HCT116 (cell line): ENCODE measurements around the gene FBXO21. TPM values are rescaled to one million over a fixed set of nuclear protein-coding genes. Genes with fewer than 3 reads are reported as not detected.

Experiments
- ATAC-seq: fragments of 200-7000 bp; cut with Tn5 transposase; 2 replicates; pipeline ENCODE4 v1.9.1; 2020; ENCODE audit warnings: mild to moderate bottlenecking, moderate library complexity
- BruUV-seq: library from RNA; stranded (reverse); fragments of 400-500 nt; replicated peaks from 2 replicates; lab custom pipeline; 2021; lab: Mats Ljungman, UMichigan
- CTCF ChIA-PET: fragments of 300-600 bp; sonication (Branson Sonifier 250); formaldehyde crosslinking; loops from one replicate; lab custom pipeline; 2021; ENCODE audit warnings: antibody characterized with exemption; lab: Charles Lee
- POLR2A ChIA-PET: fragments of 300-600, 350-600 bp; sonication (Branson Sonifier 250); formaldehyde crosslinking; loops from one replicate; lab custom pipeline; 2021; ENCODE audit warnings: antibody characterized with exemption; lab: Charles Lee
- RAD21 ChIA-PET, 2 experiments: fragments of 300-600 bp; sonication (Branson Sonifier 250); formaldehyde crosslinking; loops; one replicate each; lab custom pipeline; 2023; ENCODE audit warnings: low total read pairs in 2 of 2; ENCODE audit not compliant: uncharacterized antibody in 2 of 2, unreplicated experiment in 2 of 2, low non-redundant PET in 1 of 2; lab: Charles Lee
- DNase-seq: peaks from one replicate; pipeline ENCODE4 v3.0.0-alpha.2; 2010; ENCODE audit warnings: low read depth, low spot score
- H2AFZ ChIP-seq: fragments of 200-600 bp; shearing (Covaris generic), sonication (generic); 2 replicates; pipeline ENCODE4 v1.6.1; 2017; ENCODE audit warnings: low read depth, mixed run types, mixed read lengths, antibody characterized with exemption, low read length; ENCODE audit not compliant: poor library complexity, severe bottlenecking
- H3K27ac ChIP-seq: 2 replicates; pipeline ENCODE4 v1.5.1; 2012; ENCODE audit warnings: low read depth, low read length
- H3K27me3 ChIP-seq: fragments of 200-600 bp; sonication (generic); 2 replicates; pipeline ENCODE4 v1.6.1; 2016; ENCODE audit warnings: mixed run types, low read length, mixed read lengths; ENCODE audit not compliant: insufficient read depth
- H3K36me3 ChIP-seq, 2 experiments: fragments of 200-500 bp in 1 of 2; fragments of 200-600 bp in 1 of 2; sonication (Bioruptor generic) in 1 of 2; sonication (generic) in 1 of 2; 2 replicates each; pipeline versions ENCODE4 v1.5.1 to v1.6.1; 2014 to 2016; ENCODE audit warnings: low read length in 2 of 2, inconsistent platforms in 1 of 2, mixed read lengths in 1 of 2, mixed run types in 1 of 2; ENCODE audit not compliant: insufficient read depth in 2 of 2, control insufficient read depth in 1 of 2
- H3K4me1 ChIP-seq, 2 experiments: fragments of 200-600 bp in 1 of 2; sonication (generic) in 1 of 2; 2 replicates each; pipeline versions ENCODE4 v1.5.1 to v1.6.1; 2012 to 2017; ENCODE audit warnings: low read length in 2 of 2, inconsistent platforms in 1 of 2, mild to moderate bottlenecking in 1 of 2, mixed read lengths in 1 of 2, mixed run types in 1 of 2, moderate library complexity in 1 of 2; ENCODE audit not compliant: insufficient read depth in 2 of 2, control insufficient read depth in 1 of 2
- H3K4me2 ChIP-seq: fragments of 200-600 bp; sonication (generic); 2 replicates; pipeline ENCODE4 v1.6.1; 2017; ENCODE audit warnings: mixed run types, low read length, mixed read lengths
- H3K4me3 ChIP-seq, 2 experiments: fragments of 200-600 bp in 1 of 2; sonication (generic) in 1 of 2; replicated peaks in 1 of 2; 2 replicates each; pipeline ENCODE4 v1.5.1; 2011 to 2016; ENCODE audit warnings: low read length in 2 of 2, control low read depth in 1 of 2, low read depth in 1 of 2, mild to moderate bottlenecking in 1 of 2, mixed read lengths in 1 of 2, mixed run types in 1 of 2
- H3K79me2 ChIP-seq: fragments of 200-600 bp; sonication (generic); 2 replicates; pipeline ENCODE4 v1.6.1; 2017; ENCODE audit warnings: mild to moderate bottlenecking, mixed run types, low read length, moderate library complexity, mixed read lengths; ENCODE audit not compliant: insufficient read depth
- H3K9ac ChIP-seq: fragments of 200-600 bp; sonication (generic); 2 replicates; pipeline ENCODE4 v1.6.1; 2016; ENCODE audit warnings: low read length, mixed read lengths
- H3K9me2 ChIP-seq: fragments of 200-600 bp; sonication (generic), shearing (Covaris generic); 2 replicates; pipeline ENCODE4 v1.6.1; 2017; ENCODE audit warnings: mixed run types, mild to moderate bottlenecking, moderate library complexity; ENCODE audit not compliant: insufficient read depth
- H3K9me3 ChIP-seq, 2 experiments: fragments of 200-500 bp in 1 of 2; fragments of 200-600 bp in 1 of 2; sonication (Bioruptor generic) in 1 of 2; sonication (generic) in 1 of 2; 2 replicates each; pipeline ENCODE4 v1.6.1; 2014 to 2017; ENCODE audit warnings: low read length in 2 of 2, mixed read lengths in 2 of 2, inconsistent platforms in 1 of 2, low read depth in 1 of 2, mild to moderate bottlenecking in 1 of 2, mixed run types in 1 of 2, moderate library complexity in 1 of 2; ENCODE audit not compliant: control insufficient read depth in 1 of 2, insufficient read depth in 1 of 2
- H4K20me1 ChIP-seq: fragments of 200-600 bp; sonication (generic), shearing (Covaris generic); 2 replicates; pipeline ENCODE4 v1.6.1; 2017; ENCODE audit warnings: mixed run types, mild to moderate bottlenecking, moderate library complexity; ENCODE audit not compliant: insufficient read depth
- CBX3 ChIP-seq: IDR thresholded peaks from 2 replicates; pipeline ENCODE4 v1.6.1; 2012; ENCODE audit warnings: low read depth
- ELF1 ChIP-seq: IDR thresholded peaks from 2 replicates; pipeline ENCODE4 v1.6.1; 2012; ENCODE audit warnings: low read depth, borderline replicate concordance
- EZH2 ChIP-seq: fragments of 200-600 bp; sonication (generic); IDR thresholded peaks from 2 replicates; pipeline ENCODE4 v1.6.1; 2017; ENCODE audit warnings: antibody characterized with exemption, mixed run types
- EZH2phosphoT487 ChIP-seq: fragments of 200-600 bp; IDR thresholded peaks from 2 replicates; pipeline ENCODE4 v1.6.1; 2018; ENCODE audit warnings: antibody characterized with exemption, borderline replicate concordance
- JUND ChIP-seq: IDR thresholded peaks from 2 replicates; pipeline ENCODE4 v1.6.1; 2012
- MAX ChIP-seq: IDR thresholded peaks from 2 replicates; pipeline ENCODE4 v1.6.1; 2012
- POLR2AphosphoS5 ChIP-seq: IDR thresholded peaks from 2 replicates; pipeline ENCODE4 v1.6.1; 2011; ENCODE audit warnings: mild to moderate bottlenecking, low read depth, low read length, moderate library complexity
- RAD21 ChIP-seq: IDR thresholded peaks from 2 replicates; pipeline ENCODE4 v1.6.1; 2012; ENCODE audit warnings: low read depth, mild to moderate bottlenecking
- SP1 ChIP-seq: IDR thresholded peaks from 2 replicates; pipeline ENCODE4 v1.6.1; 2012; ENCODE audit warnings: low read depth
- SRF ChIP-seq: IDR thresholded peaks from 2 replicates; pipeline ENCODE4 v1.6.1; 2012; ENCODE audit warnings: low read depth
- ZFX ChIP-seq: fragments of 450-650 bp; IDR thresholded peaks from 2 replicates; pipeline ENCODE4 v1.6.1; 2017
- ZNF274 ChIP-seq: fragments of 200-500 bp; sonication (Bioruptor generic); IDR thresholded peaks from 2 replicates; pipeline ENCODE4 v1.6.1; 2014; ENCODE audit warnings: mild to moderate bottlenecking, low read depth, low read length, inconsistent platforms
- intact Hi-C: fragments of 100-400 bp; cut with micrococcal nuclease; formaldehyde crosslinking; loops from 2 replicates; pipeline ENCODE4 v1.10.0; 2022
- total RNA-seq: library from RNA; stranded (reverse); gene quantifications from one replicate; pipeline ENCODE4 v1.2.1, GENCODE V29; 2021; ENCODE audit not compliant: unreplicated experiment

The FBXO21 gene
- total RNA-seq, 1 experiment from 2014 or later, result 45.5 TPM

- Histone ChIP-seq H3K79me2 (no peaks in the 10 kb centered on the region), H3K4me3 (no peak overlapping the region), H2AFZ (no peak overlapping the region), H3K4me1 (no peaks in the 10 kb centered on the region), H4K20me1 (no peaks in the 10 kb centered on the region), H3K27ac (no peak overlapping the region), H3K4me2 (no peak overlapping the region), H3K9me2 (no peaks in the 10 kb centered on the region), H3K27me3 (no peaks in the 10 kb centered on the region), H3K36me3 (peaks cover 23 to 55% of the 10 kb centered on the region in 2 experiments; a peak in 3 of 4 replicates), H3K9me3 (no peaks in the 10 kb centered on the region), H3K9ac (no peak overlapping the region)
- ChIA-PET CTCF (no interaction called here), POLR2A (no interaction called here), RAD21 (no interaction called here)
- intact Hi-C loops, result no loop called here
- DNase-seq (no peak), ATAC-seq (no peak)
- no peak for TF ChIP-seq SRF
- no peak for TF ChIP-seq POLR2AphosphoS5
- TF ChIP-seq MAX, result no peak
- TF ChIP-seq JUND, result no peak
- no peak for TF ChIP-seq ZNF274
- no peak for TF ChIP-seq SP1
- TF ChIP-seq EZH2phosphoT487, result no peak
- TF ChIP-seq ZFX, result no peak
- no peak for TF ChIP-seq CBX3
- TF ChIP-seq RAD21, result no peak
- TF ChIP-seq EZH2, result no peak
- no TSS peak for BruUV-seq
Observed at GRCh38 chr12:117165342-117165741, 24.9 kb downstream of the FBXO21 start.

- CTCF ChIA-PET, result no interaction called here
- RAD21 ChIA-PET, result no interaction called here
- H3K9ac ChIP-seq, result no peak overlapping the region
- no peaks in the 10 kb centered on the region for H3K9me2 ChIP-seq
- no peak overlapping the region for H3K4me2 ChIP-seq
- H3K27me3 ChIP-seq, result no peaks in the 10 kb centered on the region
- TF ChIP-seq EZH2phosphoT487, result no peak
- no peak for TF ChIP-seq ELF1
- no peak for TF ChIP-seq SRF
- DNase-seq (no peak), ATAC-seq (no peak)
- BruUV-seq, result no TSS peak
- H3K36me3 ChIP-seq, result peaks cover 23 to 50% of the 10 kb centered on the region in 2 experiments; a peak in 3 of 4 replicates
- H3K9me3 ChIP-seq, result no peaks in the 10 kb centered on the region
- no peak overlapping the region for H3K4me3 ChIP-seq
- no peaks in the 10 kb centered on the region for H4K20me1 ChIP-seq
- H2AFZ ChIP-seq, result no peak overlapping the region
- POLR2A ChIA-PET, result no interaction called here
- no peaks in the 10 kb centered on the region for H3K4me1 ChIP-seq
- no peaks in the 10 kb centered on the region for H3K79me2 ChIP-seq
- intact Hi-C loops, result no loop called here
- no peak overlapping the region for H3K27ac ChIP-seq
Observed at GRCh38 chr12:117162633-117163032, 27.6 kb downstream of the FBXO21 start.
